Measurements from ENCODE around the gene ZBTB40. TPM values are rescaled to one million over a fixed set of nuclear protein-coding genes. Genes with fewer than 3 reads are reported as not detected.

The ZBTB40 gene
- total and polyA plus RNA-seq, 9 of the 15 experiments (the other 6 are each of a cell fraction or from before 2014, with no cell fraction given): 2.6 to 26.0 (median 18.8) TPM

DNA sequence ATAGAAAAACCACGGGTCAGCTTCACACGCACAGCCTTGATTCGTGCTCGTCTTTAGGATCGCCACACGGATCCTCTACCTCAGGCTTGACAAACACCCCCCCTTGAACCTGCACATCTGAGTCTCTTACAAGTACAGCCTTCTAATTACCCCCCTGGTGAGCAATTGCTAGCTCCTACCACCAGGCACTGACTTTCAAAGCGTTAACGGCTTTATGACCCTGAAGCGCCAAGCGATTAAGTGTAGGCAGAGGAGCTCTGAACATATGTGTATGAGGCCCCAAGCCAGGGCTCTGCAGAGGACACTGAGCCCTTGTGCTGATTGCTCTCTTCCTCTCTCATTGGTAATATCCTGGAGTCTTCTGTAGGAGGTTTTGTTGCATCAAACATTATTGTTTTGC is 55.9 kb downstream of the ZBTB40 start:
- no peaks in the 10 kb centered on the region for H4K20me1 ChIP-seq (replicated peaks; ENCODE audit: control insufficient read depth, insufficient read depth, low read length)
- H3K9me1 ChIP-seq (ENCODE audit: control insufficient read depth, insufficient read depth, low read length): no peaks in the 10 kb centered on the region
- in situ Hi-C loops (cut with MboI) (no loop called here), intact Hi-C loops (cut with micrococcal nuclease) (no loop called here)
- H3K9ac ChIP-seq (ENCODE audit: insufficient read depth in 1 of 2, low read depth in 2 of 2, low read length in 2 of 2): no peak overlapping the region
- no peaks in the 10 kb centered on the region for H3K9me3 ChIP-seq (replicated peaks; ENCODE audit: control insufficient read depth, insufficient read depth, low read depth, low read length)
- ChIA-PET CTCF (ENCODE audit: low intra/inter-chr PET ratio) (no interaction called here), POLR2A (no interaction called here)
- no peak overlapping the region for H2AFZ ChIP-seq (ENCODE audit: low read depth, low read length)
- no peak overlapping the region for H3K4me3 ChIP-seq
- H3K4me1 ChIP-seq (replicated peaks in 1 of 2; ENCODE audit: control insufficient read depth in 2 of 2, insufficient read depth in 2 of 2, low read length in 2 of 2): no peaks in the 10 kb centered on the region
- no peaks in the 10 kb centered on the region for H3K27me3 ChIP-seq (ENCODE audit: control insufficient read depth in 2 of 2, insufficient read depth in 2 of 2, low read length in 2 of 2)
- FAIRE-seq (no peak), DNase-seq (ENCODE audit: extremely low read depth in 1 of 4, low spot score in 3 of 4) (no peak), ATAC-seq (no peak)
- H3K36me3 ChIP-seq (ENCODE audit: control insufficient read depth, insufficient read depth, low read length): peaks cover 81% of the 10 kb centered on the region
- TF ChIP-seq XRCC4 (IDR thresholded peaks at IDR 0.05; ENCODE audit: extremely low read depth, insufficient read depth, insufficient read length): no peak
- 0 out of 2 replicates have a peak, but pooled peaks have one; percentile 45 for TF ChIP-seq ZNF740 (CRISPR knock-in tag; IDR thresholded peaks at IDR 0.05)
- TF ChIP-seq ZNF740 (tag; IDR thresholded peaks at IDR 0.05): no peak
- TF ChIP-seq, protein P1, sequence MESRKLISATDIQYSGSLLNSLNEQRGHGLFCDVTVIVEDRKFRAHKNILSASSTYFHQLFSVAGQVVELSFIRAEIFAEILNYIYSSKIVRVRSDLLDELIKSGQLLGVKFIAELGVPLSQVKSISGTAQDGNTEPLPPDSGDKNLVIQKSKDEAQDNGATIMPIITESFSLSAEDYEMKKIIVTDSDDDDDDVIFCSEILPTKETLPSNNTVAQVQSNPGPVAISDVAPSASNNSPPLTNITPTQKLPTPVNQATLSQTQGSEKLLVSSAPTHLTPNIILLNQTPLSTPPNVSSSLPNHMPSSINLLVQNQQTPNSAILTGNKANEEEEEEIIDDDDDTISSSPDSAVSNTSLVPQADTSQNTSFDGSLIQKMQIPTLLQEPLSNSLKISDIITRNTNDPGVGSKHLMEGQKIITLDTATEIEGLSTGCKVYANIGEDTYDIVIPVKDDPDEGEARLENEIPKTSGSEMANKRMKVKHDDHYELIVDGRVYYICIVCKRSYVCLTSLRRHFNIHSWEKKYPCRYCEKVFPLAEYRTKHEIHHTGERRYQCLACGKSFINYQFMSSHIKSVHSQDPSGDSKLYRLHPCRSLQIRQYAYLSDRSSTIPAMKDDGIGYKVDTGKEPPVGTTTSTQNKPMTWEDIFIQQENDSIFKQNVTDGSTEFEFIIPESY (CRISPR knock-in tag; IDR thresholded peaks at IDR 0.05): peak; percentile 84
- H3K79me2 ChIP-seq (ENCODE audit: control insufficient read depth, insufficient read depth, low read length): no peaks in the 10 kb centered on the region
- BruUV-seq (replicated peaks): no TSS peak
- WGBS (ENCODE audit: insufficient coverage, low coverage, missing lambda C conversion rate): 93% methylated on average over 10 of the region's 10 CpGs
- H3K27ac ChIP-seq (ENCODE audit: extremely low read depth, low read depth, low read length): no peak overlapping the region
- no peak overlapping the region for H3K4me2 ChIP-seq (ENCODE audit: insufficient read depth, low read length)

Measured in K562 (cell line).